Caco-2 (cell line): ENCODE data around the gene FAAP100. TPM values are rescaled to one million over a fixed set of nuclear protein-coding genes. Genes with fewer than 3 reads are reported as not detected.

Experiments
- BruUV-seq: library from RNA; stranded (reverse); fragments of 400-500 nt; replicated peaks from 2 replicates; lab custom pipeline; 2021; lab: Mats Ljungman, UMichigan
- CTCF ChIA-PET: fragments of 300-600 bp; sonication (Branson Sonifier 250); formaldehyde crosslinking; loops from one replicate; lab custom pipeline; 2022; ENCODE audit warnings: antibody characterized with exemption; lab: Charles Lee
- POLR2A ChIA-PET: fragments of 300-600 bp; sonication (Branson Sonifier 250); formaldehyde crosslinking; loops from one replicate; lab custom pipeline; 2022; ENCODE audit warnings: antibody characterized with exemption; lab: Charles Lee
- DNase-seq, 2 experiments: peaks; one replicate each; pipeline versions ENCODE4 v3.0.0 to v3.0.0-alpha.2; 2020 to 2022
- H3K27me3 ChIP-seq: replicated peaks from 2 replicates; pipeline ENCODE4 v1.6.0; 2011; ENCODE audit warnings: low read length; ENCODE audit not compliant: control insufficient read depth, insufficient read depth
- H3K36me3 ChIP-seq: 2 replicates; pipeline ENCODE4 v1.5.1; 2011; ENCODE audit warnings: low read length; ENCODE audit not compliant: control insufficient read depth, insufficient read depth
- H3K4me1 ChIP-seq: fragments of 250-450 bp; sonication (Bioruptor Pico); 2 replicates; pipeline ENCODE4 v1.5.1; 2020; ENCODE audit warnings: mild to moderate bottlenecking
- H3K4me3 ChIP-seq: 2 replicates; pipeline ENCODE4 v1.5.1; 2011; ENCODE audit warnings: low read depth, mild to moderate bottlenecking, control low read depth, low read length
- H3K9me3 ChIP-seq: fragments of 250-450 bp; sonication (Bioruptor Pico); 2 replicates; pipeline ENCODE4 v1.5.1; 2020; ENCODE audit warnings: mild to moderate bottlenecking, moderate library complexity
- H3K27ac Mint-ChIP-seq: one replicate; pipeline ENCODE4 v1.8.0; 2022; ENCODE audit warnings: mixed read lengths; ENCODE audit not compliant: unreplicated experiment
- H3K27me3 Mint-ChIP-seq: one replicate; pipeline ENCODE4 v1.8.0; 2022; ENCODE audit warnings: mixed read lengths; ENCODE audit not compliant: insufficient read depth, unreplicated experiment
- H3K36me3 Mint-ChIP-seq: one replicate; pipeline ENCODE4 v1.8.0; 2022; ENCODE audit warnings: mild to moderate bottlenecking, mixed read lengths; ENCODE audit not compliant: insufficient read depth, unreplicated experiment
- H3K4me1 Mint-ChIP-seq: one replicate; pipeline ENCODE4 v1.8.0; 2022; ENCODE audit warnings: low read depth, mixed read lengths; ENCODE audit not compliant: unreplicated experiment
- H3K4me3 Mint-ChIP-seq: one replicate; pipeline ENCODE4 v1.8.0; 2022; ENCODE audit warnings: mild to moderate bottlenecking, moderate library complexity, mixed read lengths; ENCODE audit not compliant: unreplicated experiment
- H3K9me3 Mint-ChIP-seq: one replicate; pipeline ENCODE4 v1.8.0; 2022; ENCODE audit warnings: mixed read lengths; ENCODE audit not compliant: unreplicated experiment
- intact Hi-C: fragments of 100-400 bp; cut with micrococcal nuclease; formaldehyde crosslinking; loops from one replicate; pipeline ENCODE4 v1.10.0; 2022; ENCODE audit not compliant: unreplicated experiment
- total RNA-seq: library from RNA; stranded (reverse); gene quantifications from 2 replicates; pipeline ENCODE4 v1.2.3, GENCODE V29; 2022
- TF ChIP-seq, protein P1 (sequence below), 2 experiments: fragments of 200-600 bp in 1 of 2; IDR thresholded peaks; 1 replicate in 1 of 2; 2 replicates in 1 of 2; pipeline versions ENCODE4 v1.5.1 to v1.8.0; 2011 to 2022; ENCODE audit warnings: antibody characterized with exemption in 1 of 2, control low read depth in 1 of 2, inconsistent platforms in 1 of 2, low read depth in 1 of 2, low read length in 1 of 2, mild to moderate bottlenecking in 1 of 2, moderate library complexity in 1 of 2; ENCODE audit not compliant: insufficient read depth in 1 of 2, severe bottlenecking in 1 of 2, unreplicated experiment in 1 of 2

FAAP100 gene
- total RNA-seq, 1 experiment from 2014 or later: 38.5 TPM

GRCh38 chr17:81564778-81565177 lies 12.6 kb upstream of the FAAP100 start:
- CTCF ChIA-PET: interaction anchor here (0.8 kb wide), 1 partner anchor 310 kb away, joined by 3 read pairs; no protein-coding TSS in a partner anchor
- TF ChIP-seq, protein P1, sequence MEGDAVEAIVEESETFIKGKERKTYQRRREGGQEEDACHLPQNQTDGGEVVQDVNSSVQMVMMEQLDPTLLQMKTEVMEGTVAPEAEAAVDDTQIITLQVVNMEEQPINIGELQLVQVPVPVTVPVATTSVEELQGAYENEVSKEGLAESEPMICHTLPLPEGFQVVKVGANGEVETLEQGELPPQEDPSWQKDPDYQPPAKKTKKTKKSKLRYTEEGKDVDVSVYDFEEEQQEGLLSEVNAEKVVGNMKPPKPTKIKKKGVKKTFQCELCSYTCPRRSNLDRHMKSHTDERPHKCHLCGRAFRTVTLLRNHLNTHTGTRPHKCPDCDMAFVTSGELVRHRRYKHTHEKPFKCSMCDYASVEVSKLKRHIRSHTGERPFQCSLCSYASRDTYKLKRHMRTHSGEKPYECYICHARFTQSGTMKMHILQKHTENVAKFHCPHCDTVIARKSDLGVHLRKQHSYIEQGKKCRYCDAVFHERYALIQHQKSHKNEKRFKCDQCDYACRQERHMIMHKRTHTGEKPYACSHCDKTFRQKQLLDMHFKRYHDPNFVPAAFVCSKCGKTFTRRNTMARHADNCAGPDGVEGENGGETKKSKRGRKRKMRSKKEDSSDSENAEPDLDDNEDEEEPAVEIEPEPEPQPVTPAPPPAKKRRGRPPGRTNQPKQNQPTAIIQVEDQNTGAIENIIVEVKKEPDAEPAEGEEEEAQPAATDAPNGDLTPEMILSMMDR (IDR thresholded peaks at IDR 0.05; ENCODE audit: insufficient read depth in 1 of 2, low read depth in 1 of 2, low read length in 1 of 2, severe bottlenecking in 1 of 2, unreplicated experiment in 1 of 2): no peak
- intact Hi-C loops: no loop called here
- no peak overlapping the region for H3K4me3 ChIP-seq
- H3K27me3 Mint-ChIP-seq: no peaks in the 10 kb centered on the region
- H3K27me3 ChIP-seq: no peaks in the 10 kb centered on the region
- no peak overlapping the region for H3K4me3 Mint-ChIP-seq
- H3K27ac Mint-ChIP-seq: no peak overlapping the region
- no peak for DNase-seq
- POLR2A ChIA-PET: no interaction called here
- H3K9me3 Mint-ChIP-seq: no peaks in the 10 kb centered on the region
- H3K36me3 Mint-ChIP-seq: peaks cover 94% of the 10 kb centered on the region
- H3K36me3 ChIP-seq: peaks cover 3% of the 10 kb centered on the region
- no peaks in the 10 kb centered on the region for H3K4me1 ChIP-seq
- no peaks in the 10 kb centered on the region for H3K4me1 Mint-ChIP-seq
- no peaks in the 10 kb centered on the region for H3K9me3 ChIP-seq
- no TSS peak for BruUV-seq

- H3K4me1 ChIP-seq: no peaks in the 10 kb centered on the region
- ChIA-PET POLR2A (no interaction called here), CTCF (interaction anchor here (0.6 to 0.8 kb wide), 2 partner anchors 87 to 309 kb away, joined by 3 to 4 read pairs; no protein-coding TSS in a partner anchor)
- peaks cover 90% of the 10 kb centered on the region for H3K36me3 Mint-ChIP-seq
- intact Hi-C loops: no loop called here
- no peak overlapping the region for H3K4me3 ChIP-seq
- H3K4me1 Mint-ChIP-seq: no peaks in the 10 kb centered on the region
- TF ChIP-seq, protein P1 (IDR thresholded peaks at IDR 0.05; ENCODE audit: insufficient read depth in 1 of 2, low read depth in 1 of 2, low read length in 1 of 2, severe bottlenecking in 1 of 2, unreplicated experiment in 1 of 2): no peak
- no peaks in the 10 kb centered on the region for H3K9me3 Mint-ChIP-seq
- no peaks in the 10 kb centered on the region for H3K27me3 Mint-ChIP-seq
- H3K4me3 Mint-ChIP-seq: no peak overlapping the region
- H3K27ac Mint-ChIP-seq: no peak overlapping the region
- peaks cover 3% of the 10 kb centered on the region for H3K36me3 ChIP-seq
- H3K27me3 ChIP-seq: no peaks in the 10 kb centered on the region
- BruUV-seq: no TSS peak
- H3K9me3 ChIP-seq: no peaks in the 10 kb centered on the region
- no peak for DNase-seq
Observed at GRCh38 chr17:81563861-81564586, 11.9 kb upstream of the FAAP100 start.

DNA sequence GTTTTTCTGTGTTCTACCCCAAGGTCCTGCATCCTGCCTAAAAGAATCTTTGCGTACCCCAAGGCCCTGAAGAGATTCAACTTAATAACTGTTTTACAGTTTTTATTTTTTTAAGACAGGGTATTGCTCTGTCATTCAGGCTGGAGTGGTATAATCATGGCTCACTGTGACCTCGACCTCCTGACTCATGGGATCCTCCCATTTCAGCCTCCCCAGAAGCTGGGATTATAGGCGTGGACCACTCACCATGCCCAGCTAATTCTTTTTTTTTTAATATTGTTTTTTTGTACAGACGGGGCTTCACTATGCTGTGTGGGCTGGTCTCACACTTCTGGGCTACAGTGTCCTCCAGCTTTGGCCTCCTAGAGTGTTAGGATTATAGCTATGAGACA lies 9.3 kb upstream of the FAAP100 start:
- peaks cover 6% of the 10 kb centered on the region for H3K4me1 Mint-ChIP-seq
- Histone ChIP-seq H3K27me3 (no peaks in the 10 kb centered on the region), H3K9me3 (no peaks in the 10 kb centered on the region), H3K4me3 (no peak overlapping the region), H3K4me1 (peaks cover 8% of the 10 kb centered on the region), H3K36me3 (peaks cover 3% of the 10 kb centered on the region)
- H3K36me3 Mint-ChIP-seq: peaks cover 90% of the 10 kb centered on the region
- H3K9me3 Mint-ChIP-seq: no peaks in the 10 kb centered on the region
- ChIA-PET POLR2A (no interaction called here), CTCF (no interaction called here)
- no peaks in the 10 kb centered on the region for H3K27me3 Mint-ChIP-seq
- intact Hi-C loops: no loop called here
- DNase-seq: no peak
- no peak overlapping the region for H3K4me3 Mint-ChIP-seq
- H3K27ac Mint-ChIP-seq: no peak overlapping the region
- TF ChIP-seq, protein P1 (IDR thresholded peaks at IDR 0.05; ENCODE audit: insufficient read depth in 1 of 2, low read depth in 1 of 2, low read length in 1 of 2, severe bottlenecking in 1 of 2, unreplicated experiment in 1 of 2): no peak
- no TSS peak for BruUV-seq
